ENCODE data around the gene CKAP2.
"Not testable (repeated sequence)": the region's sequence is repeated elsewhere in the genome, so short reads cannot be mapped to it uniquely, and the experiment has no call there.

The CKAP2 gene

GRCh38 chr13:52491015-52491414 is 35.7 kb downstream of the CKAP2 start:
- not testable (repeated sequence) for H3K23ac ChIP-seq (ENCODE audit: low read length in 2 of 2); H3K18ac ChIP-seq (ENCODE audit: low read depth in 1 of 2, low read length in 2 of 2); H3K4ac ChIP-seq (ENCODE audit: low read depth in 1 of 2, low read length in 2 of 2); H4K91ac ChIP-seq (ENCODE audit: low read length); H3K27ac ChIP-seq (ENCODE audit: low read length, poor library complexity, severe bottlenecking); H3K36me3 ChIP-seq (ENCODE audit: control insufficient read depth in 1 of 2, insufficient read depth in 2 of 2, low read depth in 1 of 2, low read length in 2 of 2); H2BK5ac ChIP-seq (ENCODE audit: low read depth, low read length, poor library complexity, severe bottlenecking); DNase-seq; H4K8ac ChIP-seq (ENCODE audit: low read length); H2BK12ac ChIP-seq (ENCODE audit: low read length in 2 of 2); H3K4me1 ChIP-seq (ENCODE audit: control insufficient read depth, insufficient read depth, low read depth, low read length); H3K27me3 ChIP-seq (ENCODE audit: control insufficient read depth in 1 of 2, insufficient read depth in 1 of 2, low read length in 2 of 2); H2BK15ac ChIP-seq (ENCODE audit: low read depth, poor library complexity, severe bottlenecking); H3K9ac ChIP-seq (ENCODE audit: low read length); H2BK120ac ChIP-seq (ENCODE audit: low read depth, low read length); H3K79me1 ChIP-seq (replicated peaks; ENCODE audit: low read length, poor library complexity, severe bottlenecking); H3K4me2 ChIP-seq (ENCODE audit: low read length, poor library complexity, severe bottlenecking); H3K4me3 ChIP-seq (ENCODE audit: insufficient read depth in 1 of 2, low read depth in 1 of 2, low read length in 2 of 2); H3K14ac ChIP-seq (ENCODE audit: low read length in 2 of 2); H3K9me3 ChIP-seq (ENCODE audit: control insufficient read depth, low read length); H2AFZ ChIP-seq (ENCODE audit: low read depth, low read length); H2AK5ac ChIP-seq (ENCODE audit: low read length, severe bottlenecking)
- WGBS: no CpG with 5 or more reads among the region's 5 CpGs

DNA sequence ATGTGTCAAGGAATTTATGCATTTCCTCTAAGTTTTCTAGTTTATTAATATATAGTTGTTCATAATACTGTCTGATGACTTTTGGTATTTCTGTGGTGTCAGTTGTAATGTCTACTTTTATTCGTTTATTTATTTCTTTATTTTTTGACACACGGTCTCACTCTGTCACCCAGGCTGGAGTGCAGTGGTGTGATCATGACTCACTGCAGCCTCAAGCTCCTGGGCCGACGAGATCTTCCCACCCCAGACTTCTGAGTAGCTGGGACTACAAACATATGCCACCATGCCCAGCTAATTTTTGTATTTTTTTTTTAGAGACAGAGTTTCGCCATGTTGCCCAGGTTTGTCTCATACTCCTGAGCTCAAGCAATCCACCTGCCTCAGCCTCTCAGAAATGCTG is 39.0 kb downstream of the CKAP2 start:
- not testable (repeated sequence) for H3K9ac ChIP-seq (ENCODE audit: low read length); H3K4me3 ChIP-seq (ENCODE audit: insufficient read depth in 1 of 2, low read depth in 1 of 2, low read length in 2 of 2); H2BK12ac ChIP-seq (ENCODE audit: low read length in 2 of 2); H2BK120ac ChIP-seq (ENCODE audit: low read depth, low read length); H3K14ac ChIP-seq (ENCODE audit: low read length in 2 of 2); H2AFZ ChIP-seq (ENCODE audit: low read depth, low read length); H3K27ac ChIP-seq (ENCODE audit: low read length, poor library complexity, severe bottlenecking); H3K4ac ChIP-seq (ENCODE audit: low read depth in 1 of 2, low read length in 2 of 2); H3K79me1 ChIP-seq (replicated peaks; ENCODE audit: low read length, poor library complexity, severe bottlenecking); H3K27me3 ChIP-seq (ENCODE audit: control insufficient read depth in 1 of 2, insufficient read depth in 1 of 2, low read length in 2 of 2); H2BK5ac ChIP-seq (ENCODE audit: low read depth, low read length, poor library complexity, severe bottlenecking); H2BK15ac ChIP-seq (ENCODE audit: low read depth, poor library complexity, severe bottlenecking); H3K4me1 ChIP-seq (ENCODE audit: control insufficient read depth, insufficient read depth, low read depth, low read length); H4K8ac ChIP-seq (ENCODE audit: low read length); H4K91ac ChIP-seq (ENCODE audit: low read length); H3K4me2 ChIP-seq (ENCODE audit: low read length, poor library complexity, severe bottlenecking); H3K36me3 ChIP-seq (ENCODE audit: control insufficient read depth in 1 of 2, insufficient read depth in 2 of 2, low read depth in 1 of 2, low read length in 2 of 2); H2AK5ac ChIP-seq (ENCODE audit: low read length, severe bottlenecking); H3K9me3 ChIP-seq (ENCODE audit: control insufficient read depth, low read length); H3K23ac ChIP-seq (ENCODE audit: low read length in 2 of 2); H3K18ac ChIP-seq (ENCODE audit: low read depth in 1 of 2, low read length in 2 of 2); DNase-seq
- 60% methylated on average over 2 of the region's 5 CpGs for WGBS

- WGBS: no CpG with 5 or more reads among the region's 3 CpGs
These were observed 42.7 kb downstream of the CKAP2 start for GRCh38 chr13:52497979-52498378.

DNA sequence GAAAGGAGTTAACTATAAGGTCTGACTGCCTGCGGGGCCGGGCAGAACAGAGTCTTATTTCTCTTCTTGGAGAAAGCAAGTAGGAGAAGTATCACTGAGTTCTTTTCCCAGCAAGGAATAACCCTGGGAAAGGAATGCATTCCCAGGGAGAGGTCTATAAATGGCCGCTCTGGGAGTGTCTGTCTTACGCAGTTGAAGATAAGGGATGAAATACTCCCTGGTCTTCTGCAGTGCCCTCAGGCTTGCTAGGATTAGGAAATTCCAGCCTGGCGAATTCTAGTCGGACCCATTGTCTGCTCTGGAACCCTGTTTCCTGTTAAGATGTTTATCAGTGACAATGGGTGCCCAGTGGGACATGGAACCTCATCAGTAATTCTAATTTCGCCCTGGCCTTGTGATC is 47.0 kb downstream of the CKAP2 start:
- not testable (repeated sequence) for H3K9me3 ChIP-seq (ENCODE audit: control insufficient read depth, low read length)

More at GRCh38 chr13:52497979-52498378, 42.7 kb downstream of the CKAP2 start:
- not testable (repeated sequence) for H3K14ac ChIP-seq (ENCODE audit: low read length in 2 of 2); H2AFZ ChIP-seq (ENCODE audit: low read depth, low read length); H4K8ac ChIP-seq (ENCODE audit: low read length); H2BK15ac ChIP-seq (ENCODE audit: low read depth, poor library complexity, severe bottlenecking); H3K27me3 ChIP-seq (ENCODE audit: control insufficient read depth in 1 of 2, insufficient read depth in 1 of 2, low read length in 2 of 2); H2BK5ac ChIP-seq (ENCODE audit: low read depth, low read length, poor library complexity, severe bottlenecking); DNase-seq; H4K91ac ChIP-seq (ENCODE audit: low read length); H3K18ac ChIP-seq (ENCODE audit: low read depth in 1 of 2, low read length in 2 of 2); H2BK120ac ChIP-seq (ENCODE audit: low read depth, low read length); H3K36me3 ChIP-seq (ENCODE audit: control insufficient read depth in 1 of 2, insufficient read depth in 2 of 2, low read depth in 1 of 2, low read length in 2 of 2); H3K79me1 ChIP-seq (replicated peaks; ENCODE audit: low read length, poor library complexity, severe bottlenecking); H3K9ac ChIP-seq (ENCODE audit: low read length); H2AK5ac ChIP-seq (ENCODE audit: low read length, severe bottlenecking); H3K27ac ChIP-seq (ENCODE audit: low read length, poor library complexity, severe bottlenecking); H3K4ac ChIP-seq (ENCODE audit: low read depth in 1 of 2, low read length in 2 of 2); H3K23ac ChIP-seq (ENCODE audit: low read length in 2 of 2); H3K4me3 ChIP-seq (ENCODE audit: insufficient read depth in 1 of 2, low read depth in 1 of 2, low read length in 2 of 2); H3K9me3 ChIP-seq (ENCODE audit: control insufficient read depth, low read length); H3K4me2 ChIP-seq (ENCODE audit: low read length, poor library complexity, severe bottlenecking); H3K4me1 ChIP-seq (ENCODE audit: control insufficient read depth, insufficient read depth, low read depth, low read length); H2BK12ac ChIP-seq (ENCODE audit: low read length in 2 of 2)

More for the DNA sequence above, 47.0 kb downstream of the CKAP2 start:
- not testable (repeated sequence) for H2BK120ac ChIP-seq (ENCODE audit: low read depth, low read length); H3K4me3 ChIP-seq (ENCODE audit: insufficient read depth in 1 of 2, low read depth in 1 of 2, low read length in 2 of 2); H4K8ac ChIP-seq (ENCODE audit: low read length); H2BK12ac ChIP-seq (ENCODE audit: low read length in 2 of 2); H3K18ac ChIP-seq (ENCODE audit: low read depth in 1 of 2, low read length in 2 of 2); H3K14ac ChIP-seq (ENCODE audit: low read length in 2 of 2); H3K36me3 ChIP-seq (ENCODE audit: control insufficient read depth in 1 of 2, insufficient read depth in 2 of 2, low read depth in 1 of 2, low read length in 2 of 2); H2AFZ ChIP-seq (ENCODE audit: low read depth, low read length); H3K9ac ChIP-seq (ENCODE audit: low read length); H2AK5ac ChIP-seq (ENCODE audit: low read length, severe bottlenecking); H3K4me2 ChIP-seq (ENCODE audit: low read length, poor library complexity, severe bottlenecking); H3K4ac ChIP-seq (ENCODE audit: low read depth in 1 of 2, low read length in 2 of 2); H3K79me1 ChIP-seq (replicated peaks; ENCODE audit: low read length, poor library complexity, severe bottlenecking); H2BK5ac ChIP-seq (ENCODE audit: low read depth, low read length, poor library complexity, severe bottlenecking); H4K91ac ChIP-seq (ENCODE audit: low read length); H2BK15ac ChIP-seq (ENCODE audit: low read depth, poor library complexity, severe bottlenecking); H3K4me1 ChIP-seq (ENCODE audit: control insufficient read depth, insufficient read depth, low read depth, low read length); DNase-seq; H3K27me3 ChIP-seq (ENCODE audit: control insufficient read depth in 1 of 2, insufficient read depth in 1 of 2, low read length in 2 of 2); H3K27ac ChIP-seq (ENCODE audit: low read length, poor library complexity, severe bottlenecking); H3K23ac ChIP-seq (ENCODE audit: low read length in 2 of 2)
- WGBS: 78% methylated on average over 7 of the region's 7 CpGs
